ENCODE measurements around the gene SIAH2.

DNA sequence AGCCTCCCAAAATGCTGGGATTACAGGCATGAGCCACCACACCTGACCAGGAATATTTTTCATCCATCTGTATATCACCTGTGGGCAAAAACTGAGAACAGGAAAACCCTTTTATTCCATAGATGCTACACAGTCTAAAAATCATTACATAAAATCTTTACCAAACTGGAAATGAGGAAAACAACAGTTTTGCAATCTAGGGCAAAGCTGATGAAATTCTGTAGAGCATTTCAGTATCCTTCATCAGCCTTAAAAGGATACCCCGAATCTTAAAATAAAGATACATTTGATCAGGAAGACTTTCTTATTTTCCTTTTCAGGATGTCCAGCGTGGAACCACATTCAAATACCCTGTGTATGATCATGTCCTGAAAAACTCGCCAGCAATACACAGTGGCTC lies 7.1 kb downstream of the SIAH2 start:
- TF ChIP-seq, protein P1, sequence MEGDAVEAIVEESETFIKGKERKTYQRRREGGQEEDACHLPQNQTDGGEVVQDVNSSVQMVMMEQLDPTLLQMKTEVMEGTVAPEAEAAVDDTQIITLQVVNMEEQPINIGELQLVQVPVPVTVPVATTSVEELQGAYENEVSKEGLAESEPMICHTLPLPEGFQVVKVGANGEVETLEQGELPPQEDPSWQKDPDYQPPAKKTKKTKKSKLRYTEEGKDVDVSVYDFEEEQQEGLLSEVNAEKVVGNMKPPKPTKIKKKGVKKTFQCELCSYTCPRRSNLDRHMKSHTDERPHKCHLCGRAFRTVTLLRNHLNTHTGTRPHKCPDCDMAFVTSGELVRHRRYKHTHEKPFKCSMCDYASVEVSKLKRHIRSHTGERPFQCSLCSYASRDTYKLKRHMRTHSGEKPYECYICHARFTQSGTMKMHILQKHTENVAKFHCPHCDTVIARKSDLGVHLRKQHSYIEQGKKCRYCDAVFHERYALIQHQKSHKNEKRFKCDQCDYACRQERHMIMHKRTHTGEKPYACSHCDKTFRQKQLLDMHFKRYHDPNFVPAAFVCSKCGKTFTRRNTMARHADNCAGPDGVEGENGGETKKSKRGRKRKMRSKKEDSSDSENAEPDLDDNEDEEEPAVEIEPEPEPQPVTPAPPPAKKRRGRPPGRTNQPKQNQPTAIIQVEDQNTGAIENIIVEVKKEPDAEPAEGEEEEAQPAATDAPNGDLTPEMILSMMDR (IDR thresholded peaks at IDR 0.05): no peak
- TF ChIP-seq POLR2A (IDR thresholded peaks at IDR 0.05): no peak

Measured in thyroid gland (tissue), 4 donors.